ENCODE measurements around the gene FIBP.
"Not testable (repeated sequence)": the region's sequence is repeated elsewhere in the genome, so short reads cannot be mapped to it uniquely, and the experiment has no call there.

Gene FIBP

DNA sequence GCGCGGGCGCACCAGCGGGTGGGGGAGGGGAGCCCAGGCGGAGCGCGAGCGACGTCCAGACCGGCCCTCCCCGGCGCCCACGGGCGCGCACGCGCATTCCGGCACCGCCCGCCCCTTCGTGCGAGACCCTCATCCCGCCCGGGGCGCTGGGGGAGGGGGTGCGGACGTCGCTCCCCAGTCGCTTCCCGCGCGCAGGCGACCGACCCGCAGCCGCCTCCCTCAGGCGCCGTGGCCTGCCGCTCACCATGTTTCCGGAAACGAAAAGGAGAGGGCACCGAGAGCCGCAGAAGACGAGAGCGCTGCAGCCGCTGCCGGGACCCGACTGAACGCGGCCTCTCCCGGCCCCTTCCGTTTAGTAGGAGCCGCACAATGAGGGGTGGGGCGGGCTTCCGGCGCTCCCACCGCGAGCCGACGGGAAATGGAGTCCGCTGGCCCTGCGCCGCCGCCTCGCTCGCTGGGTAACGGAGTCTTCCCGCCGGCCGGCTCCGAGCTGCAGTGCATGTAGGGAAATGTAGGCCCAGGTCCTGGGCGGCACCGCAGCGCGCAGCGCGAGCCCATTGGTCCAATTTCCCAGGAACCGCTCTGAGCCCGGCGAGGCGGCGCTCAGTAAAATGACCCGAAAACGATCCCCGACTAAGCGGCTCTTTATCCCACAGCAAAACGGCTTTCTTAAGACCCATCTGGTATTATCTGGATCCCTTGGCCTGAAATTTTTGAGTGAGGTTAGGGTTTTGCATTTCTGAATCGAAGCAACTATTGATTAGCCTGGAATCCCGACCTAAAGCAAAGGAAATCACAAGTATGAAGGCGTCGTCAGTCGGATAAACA, 30.2 kb downstream of the FIBP start, which contains the start of gene CFL1:
CFL1 (minus strand) TSS at position 328 of the 828 bp plus-strand sequence; CDS start at position 247, 81 bp downstream.
- peak; percentile 82 to 90 for DNase-seq

- no peak for DNase-seq
Observed at GRCh38 chr11:65857500-65857852, 30.8 kb downstream of the FIBP start.

GRCh38 chr11:65856689-65857499, 31.4 kb downstream of the FIBP start:
- peak; percentile 39 to 83 for DNase-seq

- no peak for DNase-seq
Observed at GRCh38 chr11:65855927-65856363, 32.3 kb downstream of the FIBP start.

GRCh38 chr11:65854852-65855837, 33.1 kb downstream of the FIBP start:
- DNase-seq = no peak

GRCh38 chr11:65854161-65854592, 34.1 kb downstream of the FIBP start:
- no peak for DNase-seq

DNA sequence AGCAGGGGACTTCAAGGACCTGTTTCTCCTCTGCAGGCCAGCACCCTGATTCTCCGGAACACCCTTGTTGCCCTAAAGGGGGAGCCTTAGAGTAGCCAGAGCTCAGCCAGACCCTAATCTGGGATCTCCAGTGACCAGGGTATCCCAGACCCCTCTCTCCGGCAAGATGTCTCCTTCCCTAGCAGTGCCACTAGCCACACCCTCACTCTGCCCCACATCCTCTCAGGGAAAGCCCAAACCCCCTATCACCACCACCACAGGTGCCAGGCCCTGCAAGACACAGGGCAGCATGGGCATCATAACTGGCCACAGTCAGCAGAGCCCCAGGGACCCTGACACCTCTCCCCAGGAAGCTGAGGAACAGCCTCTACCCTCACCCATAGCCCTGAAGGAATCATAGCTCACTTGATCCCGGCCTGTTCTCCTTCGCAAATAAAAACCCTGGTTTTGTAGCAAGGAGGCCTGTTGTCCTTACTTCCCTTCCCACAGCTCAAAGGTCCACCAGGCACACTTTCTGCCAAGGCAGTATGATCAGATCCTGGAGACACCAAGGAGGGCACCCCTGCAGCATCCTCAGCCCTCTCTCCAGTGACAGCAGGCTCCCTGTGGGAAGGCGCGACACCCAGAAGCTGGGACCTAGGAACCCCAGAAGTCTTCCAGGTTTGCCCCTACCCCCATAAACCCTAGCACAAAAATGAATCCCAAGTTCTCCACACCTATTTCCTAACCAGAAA, 34.9 kb downstream of the FIBP start:
- no peak for DNase-seq

DNA sequence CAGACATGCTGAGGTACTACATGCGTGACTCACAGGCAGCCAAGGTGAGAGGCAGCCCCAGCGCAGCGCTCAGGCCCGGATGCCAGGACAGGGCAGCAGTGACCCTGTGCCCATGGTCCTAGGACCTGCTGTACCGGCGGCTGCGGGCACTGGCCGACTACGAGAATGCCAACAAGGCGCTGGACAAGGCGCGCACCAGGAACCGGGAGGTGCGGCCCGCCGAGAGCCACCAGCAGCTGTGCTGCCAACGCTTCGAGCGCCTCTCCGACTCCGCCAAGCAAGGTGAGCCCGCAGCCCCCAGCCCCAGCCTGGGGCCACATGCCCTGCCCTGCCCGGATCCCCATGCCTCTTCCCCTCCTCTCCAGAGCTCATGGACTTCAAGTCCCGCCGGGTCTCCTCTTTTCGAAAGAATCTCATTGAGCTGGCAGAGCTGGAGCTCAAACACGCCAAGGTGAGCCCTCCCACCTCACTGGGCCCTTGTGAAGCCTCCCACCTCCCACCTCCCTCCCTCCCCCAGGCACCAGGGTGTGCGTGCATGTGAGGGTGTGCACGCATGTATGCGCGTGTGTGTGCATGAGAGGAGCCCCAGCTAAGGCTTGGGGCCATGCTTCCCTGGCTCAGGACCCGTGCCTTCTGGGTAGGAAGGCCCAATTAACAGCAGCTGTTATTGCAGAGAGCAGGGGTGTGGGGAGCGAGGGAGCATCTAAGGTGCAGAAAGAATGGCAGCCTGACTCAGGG, 35.6 kb downstream of the FIBP start:
- DNase-seq = no peak

GRCh38 chr11:65851811-65852507, 36.3 kb downstream of the FIBP start:
- no peak for DNase-seq

DNA sequence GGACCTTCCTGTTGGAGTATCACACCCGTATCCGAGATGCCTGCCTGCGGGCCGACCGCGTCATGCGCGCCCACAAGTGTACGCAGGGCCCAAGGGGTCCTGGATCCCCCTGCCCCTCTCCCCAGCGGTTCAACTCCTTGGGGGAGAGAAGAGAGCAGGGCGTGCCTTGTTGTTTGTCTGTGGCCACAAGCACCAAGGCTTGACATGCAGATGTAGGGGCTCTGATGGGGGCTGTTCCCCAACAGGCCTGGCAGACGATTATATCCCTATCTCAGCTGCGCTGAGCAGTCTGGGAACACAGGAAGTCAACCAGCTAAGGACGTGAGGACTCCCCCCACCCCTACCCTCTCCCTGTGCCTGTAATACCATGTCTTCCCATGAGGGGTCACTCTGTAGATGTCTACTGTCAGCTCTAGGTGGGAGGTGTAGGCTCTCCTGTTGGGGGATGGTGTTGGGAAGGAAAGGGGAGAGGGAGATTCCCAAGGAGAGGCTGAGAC, 37.1 kb downstream of the FIBP start:
- no peak for DNase-seq

DNA sequence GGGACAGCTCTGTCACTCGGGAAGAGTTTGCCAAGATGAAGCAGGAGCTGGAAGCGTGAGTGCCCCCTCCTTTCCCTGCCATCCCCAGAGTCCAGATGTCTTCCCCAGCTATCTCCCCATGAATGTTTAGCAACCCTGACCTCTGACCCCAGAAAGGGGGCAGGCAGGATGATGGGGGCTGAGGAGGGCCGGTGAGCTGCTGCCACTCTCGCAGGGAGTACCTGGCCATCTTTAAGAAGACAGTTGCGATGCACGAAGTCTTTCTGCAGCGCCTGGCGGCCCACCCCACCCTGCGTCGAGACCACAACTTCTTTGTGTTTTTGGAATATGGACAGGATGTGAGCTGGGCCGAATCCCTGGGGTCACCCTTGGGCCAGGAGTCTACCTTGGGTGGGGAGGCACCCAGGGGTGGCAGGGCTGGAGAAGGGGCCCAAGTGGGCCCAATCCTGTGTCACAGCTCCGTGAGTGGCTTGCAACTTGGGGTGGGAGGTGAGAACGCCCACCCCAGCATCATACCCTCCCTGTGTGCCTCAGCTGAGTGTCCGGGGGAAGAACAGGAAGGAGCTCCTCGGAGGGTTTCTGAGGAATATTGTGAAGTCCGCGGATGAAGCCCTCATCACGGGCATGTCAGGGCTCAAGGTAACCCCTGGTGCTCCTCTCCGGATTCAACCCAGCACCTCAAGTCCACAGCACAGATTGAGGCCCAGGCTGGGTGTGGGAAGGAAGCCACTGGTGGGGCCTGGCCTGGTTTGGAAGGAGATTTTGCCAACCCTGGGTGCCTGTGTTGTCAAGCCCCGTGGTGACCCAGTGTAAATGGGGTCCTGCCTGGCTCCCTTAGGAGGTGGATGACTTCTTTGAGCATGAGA, 37.8 kb downstream of the FIBP start:
- DNase-seq = no peak

DNA sequence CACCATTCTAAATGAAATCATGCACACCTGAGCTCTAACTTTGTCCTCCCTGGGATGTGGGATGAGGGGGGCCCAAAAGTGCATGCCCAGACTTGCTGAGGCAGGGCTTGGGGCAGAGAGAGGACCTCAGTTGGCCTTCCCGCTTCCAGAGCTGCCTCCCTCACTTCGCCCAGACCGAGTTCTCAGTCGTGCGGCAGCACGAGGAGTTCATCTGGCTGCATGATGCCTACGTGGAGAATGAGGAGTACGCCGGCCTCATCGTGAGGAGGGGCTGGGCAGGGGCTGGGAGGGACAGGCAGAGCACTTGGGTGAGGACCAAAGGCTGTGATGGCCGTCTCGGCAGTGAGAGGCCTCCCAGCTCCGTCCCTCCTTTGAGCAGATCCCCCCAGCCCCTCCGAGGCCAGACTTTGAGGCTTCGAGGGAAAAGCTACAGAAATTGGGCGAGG, 38.5 kb downstream of the FIBP start:
- DNase-seq = no peak

GRCh38 chr11:65849366-65849765, 38.9 kb downstream of the FIBP start:
- no peak for DNase-seq

- not testable (repeated sequence) for DNase-seq
Observed at GRCh38 chr11:65848693-65849092, 39.6 kb downstream of the FIBP start.

- DNase-seq = no peak
Observed at GRCh38 chr11:65847746-65848145, 40.5 kb downstream of the FIBP start.

DNA sequence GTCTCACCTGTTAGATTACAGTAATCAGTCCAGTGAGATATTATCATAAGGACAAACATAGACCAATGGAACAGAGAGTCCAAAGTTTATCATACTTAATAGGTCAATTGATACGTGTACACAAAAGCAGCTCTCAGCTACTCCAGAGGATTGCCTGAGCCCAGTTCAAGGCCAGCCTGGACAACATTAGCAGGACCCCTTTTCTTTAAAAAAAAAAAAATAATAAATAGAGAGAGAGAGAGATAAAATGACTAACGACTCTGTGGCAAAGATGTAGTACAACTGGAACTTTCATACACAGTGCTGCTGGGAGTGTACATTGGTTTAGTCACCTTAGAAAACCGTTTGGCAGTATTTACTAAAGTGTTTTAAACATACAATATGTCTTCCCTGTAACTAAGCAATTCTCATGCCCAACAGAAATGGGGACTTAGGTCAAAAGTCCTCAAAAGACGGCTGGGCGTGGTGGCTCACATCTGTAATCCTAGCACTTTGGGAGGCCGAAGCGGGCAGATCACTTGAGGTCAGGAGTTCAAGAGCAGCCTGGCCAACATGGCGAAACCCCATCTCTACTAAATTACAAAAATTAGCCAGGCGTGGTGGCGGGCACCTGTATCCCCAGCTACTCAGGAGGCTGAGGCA, 43.9 kb downstream of the FIBP start:
- no peak for DNase-seq

GRCh38 chr11:65843811-65844210, 44.5 kb downstream of the FIBP start:
- no peak for DNase-seq

GRCh38 chr11:65842144-65842543, 46.1 kb downstream of the FIBP start:
- DNase-seq = no peak

DNA sequence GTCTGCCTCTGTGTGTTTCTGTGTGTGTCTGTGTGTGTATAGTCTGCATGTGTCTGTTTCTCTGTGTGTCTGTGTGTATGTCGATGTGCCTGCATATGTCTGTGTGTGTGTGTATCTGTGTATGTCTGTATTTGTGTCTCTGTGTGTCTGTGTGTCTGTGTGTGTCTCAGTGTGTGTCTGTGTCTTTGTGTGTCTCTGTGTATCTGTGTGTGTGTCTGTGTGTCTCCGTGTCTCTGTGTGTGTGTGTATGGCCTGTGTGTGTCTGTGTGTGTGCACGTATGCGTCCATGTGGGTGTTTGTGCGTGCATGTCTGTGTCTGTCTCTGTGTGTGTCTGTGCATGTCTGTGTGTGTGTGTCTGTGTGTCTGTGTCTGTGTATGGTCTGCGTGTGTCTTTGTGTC, 54.1 kb downstream of the FIBP start:
- no peak for DNase-seq
